Endothelial cell of umbilical vein (primary cell): Measurements from ENCODE around the gene ZNF609. TPM values are rescaled to one million over a fixed set of nuclear protein-coding genes. Genes with fewer than 3 reads are reported as not detected.

Experiments used
- BruUV-seq: library from RNA; stranded (reverse); fragments of 400-500 nt; replicated peaks from 2 replicates; lab custom pipeline; 2021; lab: Mats Ljungman, UMichigan
- CTCF ChIA-PET: fragments of 300-600, 350-600 bp; sonication (Branson Sonifier 250); formaldehyde crosslinking; loops from one replicate; lab custom pipeline; 2021; ENCODE audit warnings: antibody characterized with exemption, inconsistent platforms; lab: Charles Lee
- POLR2A ChIA-PET: fragments of 300-600, 350-600 bp; sonication (Branson Sonifier 250); formaldehyde crosslinking; loops from one replicate; lab custom pipeline; 2021; ENCODE audit warnings: antibody characterized with exemption, inconsistent platforms; lab: Charles Lee
- DNase-seq: peaks from one replicate; pipeline ENCODE4 v3.0.0-alpha.2; 2011; ENCODE audit warnings: low read depth, low spot score
- FAIRE-seq: peaks from 2 replicates; lab custom pipeline; 2011; peaks lifted over from hg19 to GRCh38; lab: Jason Lieb, UNC
- H2AFZ ChIP-seq: 2 replicates; pipeline ENCODE4 v1.6.0; 2012; ENCODE audit warnings: low read depth, low read length, control low read depth, inconsistent platforms
- H3K27ac ChIP-seq: 2 replicates; pipeline ENCODE4 v1.5.1; 2011; ENCODE audit warnings: low read depth, mild to moderate bottlenecking, control low read depth, low read length, moderate library complexity; ENCODE audit not compliant: insufficient read depth
- H3K27me3 ChIP-seq, 2 experiments: 2 replicates each; pipeline versions ENCODE4 v1.6.0 to v1.6.1; 2011; ENCODE audit warnings: low read length in 2 of 2, mixed read lengths in 1 of 2; ENCODE audit not compliant: control insufficient read depth in 2 of 2, insufficient read depth in 2 of 2
- H3K36me3 ChIP-seq, 2 experiments: 2 replicates in 1 of 2; 3 replicates in 1 of 2; pipeline ENCODE4 v1.5.1; 2011; ENCODE audit warnings: low read length in 2 of 2, mild to moderate bottlenecking in 1 of 2, moderate library complexity in 1 of 2; ENCODE audit not compliant: control insufficient read depth in 2 of 2, insufficient read depth in 2 of 2; ENCODE audit errors: extremely low read depth in 1 of 2
- H3K4me1 ChIP-seq: 3 replicates; pipeline ENCODE4 v1.5.1; 2011; ENCODE audit warnings: mild to moderate bottlenecking, low read length; ENCODE audit not compliant: control insufficient read depth, insufficient read depth; ENCODE audit errors: extremely low read depth
- H3K4me2 ChIP-seq: 2 replicates; pipeline ENCODE4 v1.6.1; 2011; ENCODE audit warnings: low read length, control low read depth, mixed read lengths; ENCODE audit not compliant: insufficient read depth
- H3K4me3 ChIP-seq, 3 experiments: fragments of 200-600 bp in 1 of 3; sonication (generic), shearing (Covaris generic) in 1 of 3; replicated peaks in 1 of 3; 2 replicates each; pipeline ENCODE4 v1.5.1; 2011 to 2016; ENCODE audit warnings: control low read depth in 3 of 3, low read length in 3 of 3, mild to moderate bottlenecking in 2 of 3, inconsistent platforms in 1 of 3, low read depth in 1 of 3, moderate library complexity in 1 of 3; ENCODE audit not compliant: insufficient read depth in 1 of 3
- H3K79me2 ChIP-seq: 2 replicates; pipeline ENCODE4 v1.6.0; 2012; ENCODE audit warnings: low read length, inconsistent platforms; ENCODE audit not compliant: control insufficient read depth, insufficient read depth
- H3K9ac ChIP-seq: replicated peaks from 2 replicates; pipeline ENCODE3; 2011; ENCODE audit warnings: low read length, control low read depth; ENCODE audit not compliant: insufficient read depth; ENCODE audit errors: extremely low read depth
- H3K9me1 ChIP-seq: replicated peaks from 3 replicates; pipeline ENCODE4 v1.6.0; 2011; ENCODE audit warnings: mild to moderate bottlenecking, low read length; ENCODE audit not compliant: control insufficient read depth, insufficient read depth; ENCODE audit errors: extremely low read depth
- H3K9me3 ChIP-seq: replicated peaks from 2 replicates; pipeline ENCODE4 v1.5.1; 2012; ENCODE audit warnings: low read length, inconsistent platforms; ENCODE audit not compliant: control insufficient read depth, insufficient read depth
- H4K20me1 ChIP-seq: replicated peaks from 2 replicates; pipeline ENCODE3; 2011; ENCODE audit warnings: mild to moderate bottlenecking, low read length; ENCODE audit not compliant: control insufficient read depth, insufficient read depth; ENCODE audit errors: extremely low read depth
- EZH2 ChIP-seq: IDR thresholded peaks from 2 replicates; pipeline ENCODE4 v1.6.1; 2012; ENCODE audit warnings: borderline replicate concordance, low read depth, mild to moderate bottlenecking, moderate library complexity, low read length, inconsistent platforms; ENCODE audit not compliant: severe bottlenecking
- FOS ChIP-seq: IDR thresholded peaks from 2 replicates; pipeline ENCODE4 v1.6.1; 2011; ENCODE audit warnings: mild to moderate bottlenecking, low read length, moderate library complexity, borderline replicate concordance; ENCODE audit not compliant: insufficient read depth
- GATA2 ChIP-seq: IDR thresholded peaks from 2 replicates; pipeline ENCODE4 v1.7.0; 2011; ENCODE audit warnings: low read depth, mild to moderate bottlenecking, moderate library complexity, mixed read lengths, low read length; ENCODE audit not compliant: insufficient read length, insufficient read depth
- JUN ChIP-seq: IDR thresholded peaks from 2 replicates; pipeline ENCODE4 v1.6.1; 2011; ENCODE audit warnings: borderline replicate concordance, low read depth; ENCODE audit not compliant: insufficient read length, insufficient read depth
- MYC ChIP-seq: IDR thresholded peaks from one replicate; pipeline ENCODE4 v1.6.1; 2011; ENCODE audit warnings: mild to moderate bottlenecking, low read depth, low read length
- POLR2A ChIP-seq: IDR thresholded peaks from 2 replicates; pipeline ENCODE4 v1.6.1; 2012; ENCODE audit warnings: low read depth, mild to moderate bottlenecking, control low read depth, low read length
- POLR2AphosphoS5 ChIP-seq: IDR thresholded peaks from 2 replicates; pipeline ENCODE4 v1.6.1; 2012; ENCODE audit warnings: low read depth, mild to moderate bottlenecking, control low read depth, low read length, moderate library complexity; ENCODE audit not compliant: insufficient read depth
- dilution Hi-C: fragments of 300-500 bp; cut with MboI; formaldehyde crosslinking; loops from one replicate; pipeline ENCODE4 v1.15.0; 2019; ENCODE audit warnings: low sequenced_read_pairs; ENCODE audit not compliant: extremely low pct_ligation_motif_present
- intact Hi-C: fragments of 100-400 bp; cut with micrococcal nuclease; formaldehyde crosslinking; loops from one replicate; pipeline ENCODE4 v1.10.0; 2022
- polyA plus RNA-seq, 4 experiments: library from polyadenylated mRNA; depleted of rRNA in 3 of 4; stranded (reverse) in 3 of 4; unstranded in 1 of 4; fragments of >200 nt; gene quantifications; 2 replicates each; pipeline versions ENCODE4 v1.2.1 to v1.2.3, GENCODE V29; 2011 to 2012; ENCODE audit warnings: missing spikeins in 1 of 4
- total RNA-seq: library from RNA; stranded (reverse); gene quantifications from 2 replicates; pipeline ENCODE4 v1.2.3, GENCODE V29; 2021
- TF ChIP-seq, protein P1 (sequence below): IDR thresholded peaks from 2 replicates; pipeline ENCODE4 v1.6.1; 2011; ENCODE audit not compliant: insufficient read depth, insufficient read length
- TF ChIP-seq, protein P2 (sequence below), 2 donors: IDR thresholded peaks; 1 replicate in 1 of 2; 2 replicates in 1 of 2; pipeline ENCODE4 v1.5.1; 2011; ENCODE audit warnings: low read length in 2 of 2, mild to moderate bottlenecking in 2 of 2, moderate library complexity in 2 of 2, control low read depth in 1 of 2, inconsistent platforms in 1 of 2, low read depth in 1 of 2; ENCODE audit not compliant: insufficient read depth in 1 of 2; ENCODE audit errors: extremely low read depth in 1 of 2

Gene ZNF609
- total and polyA plus RNA-seq, 2 donors (not counting 3 experiments of a cell fraction or from before 2014, with no cell fraction given): 18.2 to 49.6 TPM

GRCh38 chr15:64483749-64484148 lies 23.4 kb downstream of the ZNF609 start:
- Histone ChIP-seq H3K9ac (no peak overlapping the region), H3K27me3 (no peaks in the 10 kb centered on the region), H3K36me3 (peaks cover 0 to 3% of the 10 kb centered on the region in 2 experiments), H2AFZ (no peak overlapping the region), H3K9me3 (no peaks in the 10 kb centered on the region), H3K9me1 (no peaks in the 10 kb centered on the region), H3K4me1 (no peaks in the 10 kb centered on the region), H4K20me1 (peaks cover 3% of the 10 kb centered on the region), H3K4me2 (no peak overlapping the region), H3K4me3 (no peak overlapping the region), H3K79me2 (peaks cover 41% of the 10 kb centered on the region), H3K27ac (no peak overlapping the region)
- DNase-seq: no peak
- CTCF ChIA-PET: interaction anchor here (1.5 to 2.4 kb wide), 2 partner anchors 17 to 20 kb away, joined by 3 to 7 read pairs; no protein-coding TSS in a partner anchor
- FAIRE-seq: no peak
- BruUV-seq: no TSS peak
- TF ChIP-seq GATA2 (no peak), JUN (no peak), POLR2A (no peak), MYC (no peak)
- POLR2A ChIA-PET: interaction anchor here (0.6 kb wide), 1 partner anchor 91 kb away, joined by 5 read pairs; no protein-coding TSS in a partner anchor
- dilution Hi-C loops: no loop called here
- intact Hi-C loops: no loop called here

- H3K4me1 ChIP-seq: no peaks in the 10 kb centered on the region
- DNase-seq (no peak), FAIRE-seq (no peak)
- H3K36me3 ChIP-seq: peaks cover 0 to 3% of the 10 kb centered on the region in 2 experiments
- no peaks in the 10 kb centered on the region for H3K9me1 ChIP-seq
- no peak overlapping the region for H3K4me2 ChIP-seq
- peaks cover 38% of the 10 kb centered on the region for H3K79me2 ChIP-seq
- no peaks in the 10 kb centered on the region for H3K9me3 ChIP-seq
- H2AFZ ChIP-seq: no peak overlapping the region
- no peak overlapping the region for H3K4me3 ChIP-seq
- ChIA-PET CTCF (interaction anchor here (0.7 kb wide), 1 partner anchor 143 kb away, joined by 3 read pairs; no protein-coding TSS in a partner anchor), POLR2A (no interaction called here)
- intact Hi-C loops: no loop called here
- no peak overlapping the region for H3K9ac ChIP-seq
- H3K27ac ChIP-seq: no peak overlapping the region
- TF ChIP-seq GATA2 (no peak), MYC (no peak), EZH2 (no peak), JUN (no peak), POLR2AphosphoS5 (no peak), POLR2A (no peak), FOS (no peak)
- TF ChIP-seq, protein P1, sequence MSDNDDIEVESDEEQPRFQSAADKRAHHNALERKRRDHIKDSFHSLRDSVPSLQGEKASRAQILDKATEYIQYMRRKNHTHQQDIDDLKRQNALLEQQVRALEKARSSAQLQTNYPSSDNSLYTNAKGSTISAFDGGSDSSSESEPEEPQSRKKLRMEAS: no peak
- TF ChIP-seq, protein P2, sequence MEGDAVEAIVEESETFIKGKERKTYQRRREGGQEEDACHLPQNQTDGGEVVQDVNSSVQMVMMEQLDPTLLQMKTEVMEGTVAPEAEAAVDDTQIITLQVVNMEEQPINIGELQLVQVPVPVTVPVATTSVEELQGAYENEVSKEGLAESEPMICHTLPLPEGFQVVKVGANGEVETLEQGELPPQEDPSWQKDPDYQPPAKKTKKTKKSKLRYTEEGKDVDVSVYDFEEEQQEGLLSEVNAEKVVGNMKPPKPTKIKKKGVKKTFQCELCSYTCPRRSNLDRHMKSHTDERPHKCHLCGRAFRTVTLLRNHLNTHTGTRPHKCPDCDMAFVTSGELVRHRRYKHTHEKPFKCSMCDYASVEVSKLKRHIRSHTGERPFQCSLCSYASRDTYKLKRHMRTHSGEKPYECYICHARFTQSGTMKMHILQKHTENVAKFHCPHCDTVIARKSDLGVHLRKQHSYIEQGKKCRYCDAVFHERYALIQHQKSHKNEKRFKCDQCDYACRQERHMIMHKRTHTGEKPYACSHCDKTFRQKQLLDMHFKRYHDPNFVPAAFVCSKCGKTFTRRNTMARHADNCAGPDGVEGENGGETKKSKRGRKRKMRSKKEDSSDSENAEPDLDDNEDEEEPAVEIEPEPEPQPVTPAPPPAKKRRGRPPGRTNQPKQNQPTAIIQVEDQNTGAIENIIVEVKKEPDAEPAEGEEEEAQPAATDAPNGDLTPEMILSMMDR (IDR thresholded peaks at IDR 0.05; ENCODE audit: extremely low read depth in 1 of 2, insufficient read depth in 1 of 2, low read depth in 1 of 2, low read length in 2 of 2): no peak
- no TSS peak for BruUV-seq
- dilution Hi-C loops: no loop called here
- no peaks in the 10 kb centered on the region for H4K20me1 ChIP-seq
- H3K27me3 ChIP-seq: no peaks in the 10 kb centered on the region
Observed at GRCh38 chr15:64485796-64486195, 25.4 kb downstream of the ZNF609 start.
